Mucosa of descending colon (tissue), 3 donors: ENCODE measurements around the gene FGFR2. TPM values are rescaled to one million over a fixed set of nuclear protein-coding genes. Genes with fewer than 3 reads are reported as not detected.

Experiments
- ATAC-seq: fragments of 200-7000 bp; cut with Tn5 transposase; one replicate; pipeline ENCODE4 v1.9.1; 2020; ENCODE audit warnings: mild to moderate bottlenecking, moderate library complexity
- DNase-seq, 3 donors: peaks; one replicate each; pipeline ENCODE4 v3.0.0-alpha.2; 2020
- H3K36me3 ChIP-seq: fragments of 200-600 bp; one replicate; pipeline ENCODE4 v1.8.0; 2021; ENCODE audit warnings: low read depth, mild to moderate bottlenecking
- H3K4me1 ChIP-seq: fragments of 200-600 bp; one replicate; pipeline ENCODE4 v1.8.0; 2021; ENCODE audit warnings: low read depth, mild to moderate bottlenecking
- H3K4me3 ChIP-seq: fragments of 200-600 bp; one replicate; pipeline ENCODE4 v1.8.0; 2021; ENCODE audit warnings: mild to moderate bottlenecking
- H3K9me3 ChIP-seq: fragments of 200-600 bp; one replicate; pipeline ENCODE4 v1.8.0; 2021; ENCODE audit warnings: mild to moderate bottlenecking
- intact Hi-C, 2 donors: fragments of 100-400 bp; cut with DNase I in 1 of 2; cut with micrococcal nuclease in 1 of 2; formaldehyde crosslinking; loops; one replicate each; pipeline versions ENCODE4 v1.11.0 to v1.11.1; 2022; cut with DNase I, micrococcal nuclease
- total RNA-seq, 3 donors: library from RNA; stranded (reverse); fragmentation: NEBNext Ultra II Directional in 2 of 3; extraction: Animal tissue kit (Norgen Biotek cat#: 25700) in 2 of 3; gene quantifications; one replicate each; pipeline versions ENCODE4 v1.2.1 to v1.2.4, GENCODE V29; 2021 to 2023
- TF ChIP-seq, protein P1 (sequence below): fragments of 200-600 bp; IDR thresholded peaks from one replicate; pipeline ENCODE4 v1.8.0; 2022; ENCODE audit warnings: antibody characterized with exemption, mild to moderate bottlenecking
- donor health status: DM: no; HTN: no; CAD: no; lungs with moderate emphysema.
- donor health status: DM: no; HTN: no; CAD: no.
- donor health status: DM: no; HTN: yes; CAD: no.

The FGFR2 gene
- total RNA-seq, 3 donors from 2014 or later, result 64.3 to 138 (median 77.5) TPM

DNA sequence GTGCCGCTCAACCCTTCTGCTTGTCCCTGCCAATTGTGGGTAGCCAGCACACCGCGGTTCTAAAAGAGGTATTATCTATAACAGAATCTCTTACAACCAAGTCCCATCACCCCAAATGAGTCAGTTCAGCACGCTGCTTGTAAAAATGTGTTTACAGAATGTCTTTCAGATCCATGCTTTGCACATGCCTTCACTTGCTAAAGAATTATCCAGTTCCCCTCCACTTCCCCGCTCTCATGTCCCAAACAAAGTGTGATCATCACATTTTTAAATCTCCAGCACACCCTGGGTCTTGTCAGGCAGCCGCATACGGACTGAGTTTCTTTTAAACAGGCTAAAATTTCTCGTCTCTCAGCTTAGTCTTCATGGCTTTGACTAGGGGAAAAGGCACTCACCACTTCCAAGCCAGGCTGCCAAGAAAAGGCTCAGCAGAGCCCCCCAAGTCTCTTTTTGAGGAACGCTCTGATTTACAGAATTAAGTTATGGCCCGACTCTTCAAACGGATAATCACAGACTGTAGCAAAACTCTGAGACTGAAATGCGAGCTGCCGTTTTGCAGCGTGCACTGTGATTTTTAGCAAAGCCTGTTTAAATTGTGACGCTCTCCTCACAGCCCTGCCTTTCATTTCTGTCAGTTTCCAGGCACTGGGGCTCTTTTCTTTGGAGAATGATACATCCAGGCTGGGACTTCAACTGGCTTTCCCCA, 29.8 kb upstream of the FGFR2 start:
- intact Hi-C loops, result no loop called here
- no peaks in the 10 kb centered on the region for H3K36me3 ChIP-seq
- ATAC-seq, result no peak
- no peak overlapping the region for H3K4me3 ChIP-seq
- TF ChIP-seq, protein P1, sequence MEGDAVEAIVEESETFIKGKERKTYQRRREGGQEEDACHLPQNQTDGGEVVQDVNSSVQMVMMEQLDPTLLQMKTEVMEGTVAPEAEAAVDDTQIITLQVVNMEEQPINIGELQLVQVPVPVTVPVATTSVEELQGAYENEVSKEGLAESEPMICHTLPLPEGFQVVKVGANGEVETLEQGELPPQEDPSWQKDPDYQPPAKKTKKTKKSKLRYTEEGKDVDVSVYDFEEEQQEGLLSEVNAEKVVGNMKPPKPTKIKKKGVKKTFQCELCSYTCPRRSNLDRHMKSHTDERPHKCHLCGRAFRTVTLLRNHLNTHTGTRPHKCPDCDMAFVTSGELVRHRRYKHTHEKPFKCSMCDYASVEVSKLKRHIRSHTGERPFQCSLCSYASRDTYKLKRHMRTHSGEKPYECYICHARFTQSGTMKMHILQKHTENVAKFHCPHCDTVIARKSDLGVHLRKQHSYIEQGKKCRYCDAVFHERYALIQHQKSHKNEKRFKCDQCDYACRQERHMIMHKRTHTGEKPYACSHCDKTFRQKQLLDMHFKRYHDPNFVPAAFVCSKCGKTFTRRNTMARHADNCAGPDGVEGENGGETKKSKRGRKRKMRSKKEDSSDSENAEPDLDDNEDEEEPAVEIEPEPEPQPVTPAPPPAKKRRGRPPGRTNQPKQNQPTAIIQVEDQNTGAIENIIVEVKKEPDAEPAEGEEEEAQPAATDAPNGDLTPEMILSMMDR, result no peak
- no peaks in the 10 kb centered on the region for H3K9me3 ChIP-seq
- DNase-seq, result no peak
- no peaks in the 10 kb centered on the region for H3K4me1 ChIP-seq

GRCh38 chr10:121624836-121625486, 26.7 kb upstream of the FGFR2 start:
- no peak for ATAC-seq
- no peaks in the 10 kb centered on the region for H3K4me1 ChIP-seq
- no peak for DNase-seq
- intact Hi-C loops, result no loop called here
- no peak overlapping the region for H3K4me3 ChIP-seq
- TF ChIP-seq, protein P1, result no peak
- no peaks in the 10 kb centered on the region for H3K9me3 ChIP-seq
- H3K36me3 ChIP-seq, result no peaks in the 10 kb centered on the region

DNA sequence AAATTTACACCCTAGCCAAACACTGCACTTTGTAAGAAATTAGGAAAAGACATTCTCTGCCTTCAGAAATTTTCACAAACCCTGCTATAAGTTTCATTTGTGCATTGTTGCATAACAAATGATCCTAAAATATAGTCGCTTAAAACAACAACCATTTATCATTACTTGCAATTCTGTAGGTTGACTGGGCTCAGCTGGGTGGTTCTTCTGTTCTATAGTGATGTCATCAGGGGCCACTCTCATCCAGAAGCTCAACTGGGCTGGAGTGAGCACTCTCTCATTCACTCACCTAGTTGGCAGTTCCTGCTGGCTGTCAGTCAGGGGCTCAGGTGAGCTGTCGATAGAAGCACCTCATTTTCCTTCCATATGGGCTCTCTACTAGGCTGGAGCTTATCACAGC, 20.7 kb upstream of the FGFR2 start:
- Histone ChIP-seq H3K4me1 (no peaks in the 10 kb centered on the region), H3K4me3 (no peak overlapping the region), H3K36me3 (no peaks in the 10 kb centered on the region), H3K9me3 (no peaks in the 10 kb centered on the region)
- TF ChIP-seq, protein P1, result no peak
- DNase-seq, result no peak
- ATAC-seq, result no peak
- intact Hi-C loops, result loop anchor here in 1 of 2 donors (10.0 kb wide), 1 partner anchor 664 kb away; no protein-coding TSS in a partner anchor

- TF ChIP-seq, protein P1, result no peak
- DNase-seq (no peak), ATAC-seq (no peak)
- intact Hi-C loops, result loop anchor here in 1 of 2 donors (10.0 kb wide), 1 partner anchor 662 kb away; no protein-coding TSS in a partner anchor
- Histone ChIP-seq H3K9me3 (no peaks in the 10 kb centered on the region), H3K36me3 (no peaks in the 10 kb centered on the region), H3K4me1 (no peaks in the 10 kb centered on the region), H3K4me3 (no peak overlapping the region)
Measured at GRCh38 chr10:121617176-121617575, 18.9 kb upstream of the FGFR2 start.

DNA sequence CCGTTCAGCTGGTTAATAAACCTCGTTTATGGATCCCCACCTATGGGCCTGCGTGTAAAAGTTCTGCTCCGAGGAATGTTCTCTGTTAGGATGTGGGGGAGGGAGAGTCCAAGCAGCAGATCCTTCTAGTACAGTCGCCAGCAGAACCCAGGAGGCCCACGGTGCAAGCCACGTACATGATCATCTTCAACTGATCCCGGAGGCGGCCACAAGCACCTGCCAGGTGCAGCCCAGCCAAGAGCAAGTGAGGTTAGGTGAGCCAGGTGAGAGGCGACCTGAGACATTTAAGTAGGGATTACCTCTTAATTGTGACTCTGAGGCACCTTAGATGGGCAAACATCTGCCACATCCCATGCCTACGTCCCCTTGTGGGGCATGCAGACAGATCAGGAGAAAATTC, 18.0 kb upstream of the FGFR2 start:
- DNase-seq (no peak), ATAC-seq (no peak)
- intact Hi-C loops, result loop anchor here in 1 of 2 donors (10.0 kb wide), 1 partner anchor 661 kb away; no protein-coding TSS in a partner anchor
- Histone ChIP-seq H3K36me3 (no peaks in the 10 kb centered on the region), H3K4me1 (no peaks in the 10 kb centered on the region), H3K4me3 (no peak overlapping the region), H3K9me3 (no peaks in the 10 kb centered on the region)
- TF ChIP-seq, protein P1, result no peak
